GM18909 (cell line): ENCODE results near the gene PCP2.

Source experiments
- ATAC-seq: cut with Tn5 transposase; IDR thresholded peaks from one replicate; pipeline ENCODE4 v1.9.1; 2021; ENCODE audit warnings: mild to moderate bottlenecking; ENCODE audit not compliant: unreplicated experiment, poor library complexity

Gene PCP2

DNA sequence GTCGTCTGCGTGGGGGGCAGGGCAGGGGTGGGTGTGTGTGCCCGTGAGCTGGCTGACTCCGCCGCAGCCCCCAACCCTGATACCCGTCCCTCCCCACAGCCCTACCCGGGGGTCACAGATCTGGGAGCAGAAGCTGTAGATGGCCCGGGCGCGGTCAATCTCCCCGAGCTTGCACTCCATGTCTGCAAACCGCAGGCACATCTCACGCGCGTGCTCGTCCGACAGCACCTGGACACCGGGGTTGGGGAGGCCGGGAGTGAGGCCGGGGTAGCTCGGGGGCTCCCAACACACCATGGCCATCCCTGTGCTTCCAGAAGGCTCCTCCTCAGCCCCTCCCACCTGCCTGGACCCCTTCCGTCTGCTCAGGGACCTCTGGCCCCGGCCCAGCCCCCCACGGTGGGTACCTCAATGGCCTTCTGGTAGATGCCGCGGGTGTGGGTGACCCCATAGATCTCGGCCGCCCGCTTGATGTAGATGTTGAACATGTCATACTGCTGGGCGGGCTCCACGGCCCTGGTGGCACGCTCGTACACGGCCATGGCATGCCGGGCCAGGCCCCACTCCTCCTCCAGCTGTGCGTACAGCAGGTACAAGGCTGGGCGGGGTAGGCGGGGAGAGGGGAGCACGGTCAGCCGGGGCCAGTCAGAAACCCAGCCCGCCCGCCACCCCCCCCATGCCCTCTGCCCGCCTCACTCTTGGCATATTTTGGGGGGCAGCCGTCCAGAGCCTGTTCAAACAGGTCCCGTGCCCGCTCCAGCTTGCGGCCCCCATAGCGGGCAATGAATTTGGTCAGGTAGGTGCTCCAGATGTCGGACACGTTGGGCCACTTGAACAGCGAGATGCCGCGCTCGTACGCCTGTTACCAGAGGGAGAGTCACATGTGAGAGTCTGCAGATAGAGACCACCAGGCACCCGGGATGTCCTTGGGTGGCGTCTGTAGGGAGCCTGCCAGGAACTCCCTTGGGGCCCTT, 12.8 kb downstream of the PCP2 start:
- ATAC-seq = no peak

DNA sequence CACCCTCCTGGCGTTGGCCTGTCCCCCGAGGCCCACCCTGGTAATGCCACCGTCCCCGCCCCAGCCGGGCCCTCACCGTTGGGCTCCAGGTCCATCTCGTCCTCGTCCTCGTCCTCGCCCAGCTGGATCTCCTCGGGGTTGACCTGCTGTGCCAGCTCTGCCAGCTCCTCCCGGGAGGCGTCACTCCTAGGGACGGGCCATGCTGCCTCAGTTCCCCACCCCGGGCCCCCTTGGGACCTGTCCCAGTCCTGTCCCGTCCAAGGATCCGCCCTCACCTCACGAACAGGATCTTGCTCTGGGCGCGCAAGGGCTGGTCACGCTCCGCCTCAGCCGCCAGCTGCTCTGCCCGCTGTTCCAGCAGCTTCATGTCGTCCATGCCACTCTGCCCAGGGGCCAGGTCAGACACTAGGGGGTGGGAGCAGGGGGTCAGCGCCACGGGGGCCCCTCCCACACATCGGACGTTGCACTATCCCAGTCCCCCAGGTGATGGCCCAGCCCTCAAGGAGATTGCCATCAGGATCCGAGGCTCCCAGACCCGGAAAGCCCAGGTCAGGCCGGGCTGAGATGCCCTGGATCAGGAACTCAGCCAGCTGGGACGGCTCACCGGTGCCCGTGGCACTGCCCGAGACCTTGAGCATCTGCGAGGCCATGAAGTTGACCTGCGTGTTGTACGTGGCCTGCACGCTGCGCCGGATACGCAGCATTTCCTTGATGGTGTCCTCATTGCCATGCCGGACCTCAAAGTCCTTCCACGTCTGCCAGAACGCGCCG, 13.7 kb downstream of the PCP2 start:
- ATAC-seq = no peak

DNA sequence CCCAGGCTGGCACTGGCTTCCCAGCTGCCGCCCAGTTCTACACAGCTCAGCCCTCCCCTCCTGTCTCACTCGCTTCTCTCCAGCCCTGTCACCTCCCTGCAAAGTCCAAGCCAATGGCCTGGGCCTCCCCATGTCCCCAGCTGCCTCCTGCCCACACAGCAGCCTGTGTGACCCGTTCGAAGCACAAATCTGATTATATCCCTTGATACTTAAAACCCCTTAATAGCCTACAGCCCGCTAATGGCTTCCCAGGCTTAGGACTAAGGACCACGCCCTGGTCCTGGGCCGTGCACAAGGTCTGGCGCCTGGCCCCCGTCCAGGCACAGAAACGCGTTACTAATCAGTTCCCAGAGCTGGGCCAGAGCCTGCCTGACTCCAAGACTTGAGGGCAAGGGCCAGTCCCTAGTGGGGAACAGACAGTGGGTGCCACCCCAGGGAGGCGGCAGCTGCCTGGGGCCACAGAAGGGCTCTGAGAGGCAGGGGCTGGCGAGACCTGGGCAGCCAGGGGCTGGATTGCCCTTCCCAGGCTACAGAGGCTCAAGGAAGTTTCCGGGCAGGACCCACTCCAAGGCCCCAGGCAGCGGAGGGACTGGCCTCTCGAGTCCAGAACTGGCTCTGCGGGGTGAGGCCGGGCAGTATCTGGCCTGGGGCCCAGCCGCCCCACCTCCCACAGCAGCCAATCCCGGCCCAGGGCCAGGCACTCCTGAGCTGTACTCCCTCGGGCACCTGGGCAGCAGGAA, 14.6 kb downstream of the PCP2 start:
- ATAC-seq = no peak

- ATAC-seq = no peak
Measured at GRCh38 chr19:7618348-7618747, 15.2 kb downstream of the PCP2 start.

- ATAC-seq = no peak
Measured at GRCh38 chr19:7617735-7618134, 15.8 kb downstream of the PCP2 start.

DNA sequence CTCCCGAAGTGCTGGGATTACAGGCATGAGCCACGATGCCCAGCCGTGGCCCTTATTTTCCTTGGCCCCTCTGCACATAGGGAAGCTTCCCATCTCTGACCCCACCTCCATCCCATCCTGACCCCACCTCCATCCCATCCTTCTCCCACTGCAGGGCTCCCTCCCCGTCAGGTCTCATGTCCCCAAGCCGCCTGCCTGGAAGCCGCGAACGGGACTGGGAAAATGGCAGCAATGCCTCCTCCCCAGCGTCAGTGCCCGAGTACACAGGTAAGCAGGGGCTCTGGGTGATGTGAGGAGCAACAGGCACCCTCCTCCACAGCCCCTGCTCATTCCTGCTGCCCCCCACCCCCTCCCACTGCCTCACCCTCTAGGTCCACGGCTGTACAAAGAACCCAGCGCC, 16.3 kb downstream of the PCP2 start:
- no peak for ATAC-seq

DNA sequence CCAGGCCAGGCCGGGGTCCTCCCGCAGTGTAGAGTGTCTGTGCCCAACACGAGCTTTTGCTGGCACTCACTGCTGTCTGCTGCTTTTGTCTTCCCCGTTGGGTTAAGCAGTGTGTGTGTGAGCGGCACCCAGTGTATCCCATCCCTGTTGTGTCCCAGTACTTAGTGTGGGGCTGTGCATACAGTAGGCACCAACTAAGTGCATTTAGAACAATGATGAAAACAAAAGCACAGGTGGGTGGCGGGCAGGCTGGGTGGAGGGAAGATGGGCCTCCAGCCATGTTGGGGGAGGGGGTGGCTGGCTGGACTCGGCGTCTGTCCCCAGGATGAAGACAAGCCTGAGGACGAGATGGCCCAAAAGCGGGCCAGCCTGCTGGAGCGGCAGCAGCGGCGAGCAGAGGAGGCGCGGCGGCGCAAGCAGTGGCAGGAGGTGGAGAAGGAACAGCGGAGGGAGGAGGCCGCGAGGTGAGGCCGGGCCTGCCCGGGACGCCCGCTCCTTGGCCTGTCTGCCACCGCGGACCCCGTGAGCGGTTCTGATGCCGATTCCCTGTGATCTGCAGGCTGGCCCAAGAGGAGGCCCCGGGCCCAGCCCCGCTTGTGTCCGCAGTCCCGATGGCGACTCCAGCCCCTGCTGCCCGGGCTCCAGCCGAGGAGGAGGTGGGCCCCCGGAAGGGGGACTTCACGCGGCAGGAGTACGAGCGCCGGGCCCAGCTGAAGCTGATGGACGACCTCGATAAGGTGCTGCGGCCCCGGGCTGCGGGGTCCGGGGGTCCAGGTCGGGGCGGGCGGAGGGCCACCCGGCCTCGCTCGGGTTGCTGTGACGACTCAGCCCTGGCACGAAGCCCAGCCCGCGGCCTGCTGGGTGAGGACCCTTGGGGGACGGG, 18.4 kb downstream of the PCP2 start:
- ATAC-seq = no peak

DNA sequence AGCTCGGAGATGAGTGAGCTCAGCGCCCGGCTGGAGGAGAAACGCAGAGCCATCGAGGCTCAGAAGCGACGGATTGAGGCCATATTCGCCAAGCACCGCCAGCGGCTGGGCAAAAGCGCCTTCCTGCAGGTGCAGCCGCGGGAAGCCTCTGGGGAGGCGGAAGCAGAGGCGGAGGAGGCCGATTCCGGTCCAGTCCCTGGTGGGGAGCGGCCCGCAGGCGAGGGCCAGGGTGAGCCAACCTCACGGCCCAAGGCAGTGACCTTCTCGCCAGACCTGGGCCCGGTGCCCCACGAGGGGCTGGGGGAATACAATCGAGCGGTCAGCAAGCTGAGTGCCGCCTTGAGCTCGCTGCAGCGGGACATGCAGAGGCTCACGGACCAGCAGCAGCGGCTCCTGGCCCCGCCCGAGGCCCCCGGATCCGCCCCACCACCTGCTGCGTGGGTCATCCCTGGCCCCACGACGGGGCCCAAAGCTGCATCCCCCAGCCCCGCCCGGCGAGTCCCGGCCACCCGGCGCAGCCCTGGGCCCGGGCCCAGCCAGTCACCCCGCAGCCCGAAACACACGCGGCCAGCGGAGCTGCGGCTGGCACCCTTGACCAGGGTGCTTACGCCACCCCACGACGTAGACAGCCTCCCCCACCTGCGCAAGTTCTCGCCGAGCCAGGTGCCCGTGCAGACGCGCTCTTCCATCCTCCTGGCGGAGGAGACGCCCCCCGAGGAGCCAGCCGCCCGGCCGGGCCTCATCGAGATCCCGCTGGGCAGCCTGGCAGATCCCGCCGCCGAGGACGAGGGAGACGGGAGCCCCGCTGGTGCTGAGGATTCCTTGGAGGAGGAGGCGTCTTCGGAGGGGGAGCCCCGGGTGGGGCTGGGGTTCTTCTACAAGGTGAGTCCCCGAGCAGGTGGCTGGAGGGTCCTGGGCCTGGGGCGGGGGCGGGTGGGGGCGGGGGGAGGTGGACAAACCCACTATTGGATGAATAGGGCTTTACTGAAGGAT, 20.9 kb downstream of the PCP2 start:
- ATAC-seq = no peak

DNA sequence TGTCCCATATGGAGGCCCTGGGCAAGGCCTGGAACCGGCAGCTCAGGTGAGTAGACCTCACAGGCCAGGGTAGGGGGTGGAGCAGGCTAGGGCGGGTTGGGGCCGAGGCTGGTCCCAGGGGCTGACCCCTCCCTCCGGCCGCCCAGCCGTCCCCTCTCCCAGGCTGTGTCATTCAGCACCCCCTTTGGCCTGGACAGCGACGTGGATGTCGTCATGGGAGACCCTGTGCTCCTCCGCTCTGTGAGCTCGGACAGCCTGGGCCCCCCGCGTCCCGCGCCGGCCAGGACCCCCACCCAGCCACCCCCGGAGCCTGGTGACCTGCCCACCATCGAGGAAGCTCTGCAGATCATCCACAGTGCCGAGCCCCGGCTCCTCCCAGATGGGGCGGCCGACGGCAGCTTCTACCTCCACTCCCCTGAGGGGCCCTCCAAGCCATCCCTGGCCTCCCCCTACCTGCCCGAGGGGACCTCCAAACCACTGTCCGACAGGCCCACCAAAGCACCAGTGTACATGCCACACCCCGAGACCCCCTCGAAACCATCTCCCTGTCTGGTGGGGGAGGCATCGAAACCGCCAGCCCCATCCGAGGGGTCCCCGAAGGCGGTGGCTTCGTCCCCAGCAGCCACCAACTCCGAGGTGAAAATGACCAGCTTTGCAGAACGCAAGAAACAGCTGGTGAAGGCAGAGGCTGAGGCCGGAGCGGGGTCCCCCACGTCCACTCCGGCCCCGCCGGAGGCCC, 21.8 kb downstream of the PCP2 start:
- no peak for ATAC-seq

GRCh38 chr19:7610491-7611240, 22.9 kb downstream of the PCP2 start:
- ATAC-seq = no peak

GRCh38 chr19:7607874-7608560, 25.5 kb downstream of the PCP2 start:
- no peak for ATAC-seq

GRCh38 chr19:7607212-7607873, 26.2 kb downstream of the PCP2 start:
- ATAC-seq = no peak

DNA sequence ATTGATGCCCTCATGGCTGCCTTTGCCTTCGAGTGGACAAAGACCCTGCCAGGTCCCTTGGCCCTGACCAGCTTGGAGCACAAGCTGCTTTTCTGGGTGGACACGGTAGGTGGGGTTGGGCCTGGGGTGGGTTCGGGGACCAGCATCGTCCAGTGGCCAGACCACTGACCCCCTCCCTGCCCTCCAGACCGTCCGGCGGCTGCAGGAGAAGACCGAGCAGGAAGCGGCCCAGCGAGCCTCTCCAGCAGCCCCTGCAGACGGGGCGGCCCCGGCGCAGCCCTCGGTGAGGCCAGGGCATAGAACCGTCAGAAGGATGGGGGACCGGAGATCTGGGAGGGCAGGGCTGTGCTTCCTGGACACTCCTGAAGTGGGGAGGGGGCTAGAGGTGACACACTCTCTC, 27.2 kb downstream of the PCP2 start:
- ATAC-seq = no peak

DNA sequence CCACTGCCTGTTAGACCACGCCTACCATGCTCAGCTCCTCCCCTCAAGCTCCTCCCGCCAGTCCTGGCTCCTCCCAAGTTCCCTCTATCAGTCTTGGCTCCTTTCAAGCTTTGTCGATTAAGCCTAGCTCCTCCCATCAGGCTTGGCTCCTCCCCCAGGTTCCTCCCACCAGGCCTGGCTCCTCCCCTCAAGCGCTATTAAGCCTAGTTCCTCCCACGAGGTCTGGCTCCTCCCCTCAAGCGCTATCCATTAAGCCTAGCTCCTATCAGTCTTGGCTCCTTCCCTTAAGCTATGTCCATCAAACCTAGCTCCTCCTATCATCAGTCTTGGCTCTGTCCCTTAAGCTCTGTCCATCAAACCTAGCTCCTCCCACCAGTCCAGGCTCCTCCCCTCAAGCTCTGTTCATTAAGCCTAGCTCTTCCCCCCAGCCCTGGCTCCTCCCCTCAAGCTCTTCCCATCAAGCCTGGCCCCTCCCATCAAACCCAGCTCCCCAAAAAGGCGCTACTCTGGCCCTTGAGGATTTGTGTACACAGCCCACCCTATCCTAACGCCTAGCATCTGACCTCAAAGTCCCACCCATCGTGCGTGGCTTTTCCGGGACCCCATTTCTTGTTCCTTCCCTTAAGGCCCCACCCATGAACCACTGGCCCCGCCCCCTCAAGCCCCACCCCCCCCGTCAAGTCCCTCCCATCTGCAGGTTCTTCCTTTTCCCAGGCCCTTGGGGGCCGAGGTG, 27.9 kb downstream of the PCP2 start:
- ATAC-seq = no peak

DNA sequence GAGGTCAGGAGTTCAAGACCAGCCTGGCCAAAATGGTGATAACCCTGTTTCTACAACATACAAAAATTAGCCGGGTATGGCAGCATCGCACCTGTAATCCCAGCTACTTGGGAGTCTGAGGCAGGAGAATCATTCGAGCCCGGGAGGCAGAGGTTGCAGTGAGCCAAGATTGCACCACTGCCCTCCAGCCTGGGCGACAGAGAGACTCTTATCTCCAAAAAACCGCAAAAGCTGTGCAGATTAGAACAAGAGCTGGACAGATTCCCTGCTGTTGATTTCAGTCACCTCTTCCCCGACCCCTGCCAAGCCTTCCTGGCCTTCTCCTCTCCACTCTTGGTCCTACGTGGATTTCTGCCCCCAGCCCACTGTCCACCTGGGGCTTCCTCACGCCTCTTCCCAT, 29.6 kb downstream of the PCP2 start:
- no peak for ATAC-seq
